Stimulated activated CD4-positive, alpha-beta T cell treated with anti-CD3 and anti-CD28 coated beads, Interleukin-12 subunit alpha, Interleukin-12 subunit beta, amount 100 ng/mL, for 48 hours (primary cell): ENCODE measurements around the gene LRRC19.

ENCODE experiments used
- DNase-seq, 3 donors: peaks; one replicate each; pipeline ENCODE4 v3.0.0-alpha.2; 2020; ENCODE audit warnings: low read depth in 2 of 3, low spot score in 1 of 3

Gene LRRC19, protein sequence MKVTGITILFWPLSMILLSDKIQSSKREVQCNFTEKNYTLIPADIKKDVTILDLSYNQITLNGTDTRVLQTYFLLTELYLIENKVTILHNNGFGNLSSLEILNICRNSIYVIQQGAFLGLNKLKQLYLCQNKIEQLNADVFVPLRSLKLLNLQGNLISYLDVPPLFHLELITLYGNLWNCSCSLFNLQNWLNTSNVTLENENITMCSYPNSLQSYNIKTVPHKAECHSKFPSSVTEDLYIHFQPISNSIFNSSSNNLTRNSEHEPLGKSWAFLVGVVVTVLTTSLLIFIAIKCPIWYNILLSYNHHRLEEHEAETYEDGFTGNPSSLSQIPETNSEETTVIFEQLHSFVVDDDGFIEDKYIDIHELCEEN

DNA sequence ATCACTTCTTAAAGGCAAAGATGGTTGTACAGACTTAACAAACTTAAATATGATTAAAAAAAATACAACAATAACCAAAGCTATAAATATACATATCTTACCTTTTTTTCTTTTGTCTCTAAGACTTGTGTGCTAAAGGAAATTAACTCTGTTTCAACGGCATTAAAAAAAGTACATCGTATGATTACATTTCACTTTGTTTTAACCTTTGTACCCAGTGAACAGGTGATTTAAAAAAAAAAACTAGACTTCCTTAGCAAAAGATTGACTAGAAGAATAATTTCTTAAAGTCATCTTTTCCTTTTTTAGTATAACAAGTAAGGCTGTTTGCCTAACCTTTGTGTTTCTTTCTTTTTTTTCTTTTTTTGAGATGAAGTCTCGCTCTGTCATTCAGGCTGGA, at the start of gene LRRC19:
Gene LRRC19 (minus strand): TSS at position 182 of the 400 bp plus-strand sequence. CDS start 5,978 bp downstream, outside the sequence.
- DNase-seq, result no peak

DNA sequence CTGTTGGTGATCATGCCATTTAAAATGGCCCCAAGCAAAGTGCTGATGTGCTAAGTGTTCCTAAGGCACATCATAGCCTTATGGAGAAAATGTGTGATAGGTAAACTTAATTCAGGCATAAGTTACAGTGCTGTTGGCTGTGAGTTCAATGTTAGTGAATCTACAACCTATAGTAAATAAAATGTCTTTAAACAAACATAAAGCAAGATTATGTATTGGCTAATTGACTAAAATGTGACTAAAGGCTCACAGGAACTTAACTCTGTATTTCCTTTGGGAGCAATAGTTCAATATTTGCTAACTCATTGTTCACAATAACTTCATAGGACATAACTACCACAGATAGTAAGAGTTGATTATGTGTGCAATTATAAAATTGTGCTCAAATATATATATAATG, 49.4 kb upstream of the LRRC19 start:
- no peak for DNase-seq

- DNase-seq, result no peak
Measured at GRCh38 chr9:27054125-27054524, 48.7 kb upstream of the LRRC19 start.

DNA sequence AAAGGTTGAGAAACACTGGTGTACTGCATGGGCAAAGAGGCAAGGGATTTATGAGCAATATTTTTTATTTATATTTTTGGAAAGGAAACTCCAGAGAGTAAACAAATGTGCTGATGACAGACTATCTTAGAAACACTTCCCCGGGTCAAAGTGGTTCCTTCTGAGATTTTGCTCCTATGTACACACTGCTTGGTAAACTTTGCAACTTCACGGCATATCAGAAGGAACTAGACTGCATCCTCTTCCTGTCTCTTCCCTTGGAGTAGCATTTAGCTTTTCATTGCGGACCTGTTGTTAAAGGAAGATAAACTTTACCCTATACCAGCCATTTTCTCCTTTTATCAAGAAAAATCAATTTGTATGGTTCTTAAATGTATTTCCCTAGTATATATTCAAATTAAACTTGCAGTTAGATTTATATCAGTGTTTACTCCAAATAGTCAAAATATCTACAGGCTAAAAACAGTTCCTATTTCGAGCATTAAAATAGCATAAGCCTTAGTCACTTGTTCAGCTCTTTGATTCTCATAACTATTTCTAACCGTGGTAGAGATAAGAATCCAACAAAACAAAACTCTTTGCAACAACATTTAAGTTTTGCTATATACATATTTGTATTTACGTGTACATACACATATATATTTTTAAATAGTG, 48.0 kb upstream of the LRRC19 start:
- no peak for DNase-seq

DNA sequence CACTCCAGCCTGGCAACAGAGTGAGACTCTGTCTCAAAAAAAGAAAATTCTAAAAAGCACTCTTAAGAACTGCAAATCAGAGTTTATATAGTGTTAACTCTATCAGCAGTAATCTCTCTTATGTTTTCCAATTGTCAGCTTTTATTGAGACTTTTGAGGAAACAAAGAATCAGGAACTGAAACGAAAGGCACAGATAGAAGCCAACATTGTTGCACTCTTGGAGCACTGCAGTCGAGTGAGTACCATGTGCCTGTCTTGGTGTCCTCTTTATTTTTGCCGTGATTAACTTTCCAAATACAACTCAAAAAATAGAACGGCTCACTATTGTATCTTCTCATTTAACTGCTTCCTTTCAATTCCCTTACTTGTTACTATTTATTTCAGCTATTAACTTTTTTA, 41.7 kb upstream of the LRRC19 start:
- DNase-seq, result no peak

GRCh38 chr9:27043176-27043575, 37.7 kb upstream of the LRRC19 start:
- no peak for DNase-seq

- no peak for DNase-seq
Measured at GRCh38 chr9:27042476-27042875, 37.0 kb upstream of the LRRC19 start.

GRCh38 chr9:27041746-27042145, 36.3 kb upstream of the LRRC19 start:
- no peak for DNase-seq

DNA sequence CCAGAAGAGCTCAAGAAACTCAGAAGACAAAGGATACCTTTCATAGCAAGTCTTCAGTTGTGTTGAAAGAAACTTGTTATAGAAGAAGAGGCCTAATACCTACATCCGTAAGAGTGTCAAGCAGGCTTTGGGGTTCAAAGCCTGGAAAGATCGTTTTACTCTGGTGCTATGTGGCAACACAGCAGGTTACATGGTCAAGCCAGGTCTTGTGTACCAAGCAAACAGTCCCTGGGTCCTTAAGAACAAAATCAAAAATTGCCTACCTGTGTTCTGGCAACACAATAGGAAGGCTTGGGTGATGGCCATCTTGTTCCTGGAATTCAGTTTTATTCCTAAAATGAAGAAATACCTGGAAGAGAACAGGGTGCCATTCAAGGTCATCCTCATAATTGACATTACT, 32.0 kb upstream of the LRRC19 start:
- DNase-seq, result no peak

DNA sequence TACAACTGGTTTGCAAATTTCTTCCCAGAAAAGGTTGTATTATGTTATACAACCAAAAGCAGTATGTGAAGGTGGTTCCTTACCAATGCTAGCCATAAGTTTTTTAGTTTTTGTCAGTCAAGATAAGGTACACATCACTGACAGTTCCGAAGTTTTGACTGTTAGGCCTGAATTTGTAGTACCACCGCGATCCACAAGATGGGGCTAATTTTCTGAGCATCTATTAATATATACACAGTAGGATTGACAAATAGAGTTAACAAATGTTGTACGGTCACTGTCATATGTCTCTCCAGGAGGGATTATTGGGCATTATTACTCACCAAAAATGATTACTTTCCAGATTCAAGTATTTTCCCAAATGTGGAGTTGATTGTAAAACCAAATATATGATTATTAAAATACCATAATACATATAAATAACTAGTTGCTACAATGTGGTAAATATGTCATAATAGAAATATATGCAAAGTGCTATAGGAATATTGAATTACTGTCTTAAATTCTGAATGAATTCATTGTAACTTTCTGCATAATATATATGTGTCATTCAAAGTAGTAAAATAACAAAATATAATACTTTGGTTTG, 28.4 kb upstream of the LRRC19 start:
- peak; percentile 8 to 63 (median 29) for DNase-seq

- no peak for DNase-seq
Measured at GRCh38 chr9:27029186-27029585, 23.7 kb upstream of the LRRC19 start.

DNA sequence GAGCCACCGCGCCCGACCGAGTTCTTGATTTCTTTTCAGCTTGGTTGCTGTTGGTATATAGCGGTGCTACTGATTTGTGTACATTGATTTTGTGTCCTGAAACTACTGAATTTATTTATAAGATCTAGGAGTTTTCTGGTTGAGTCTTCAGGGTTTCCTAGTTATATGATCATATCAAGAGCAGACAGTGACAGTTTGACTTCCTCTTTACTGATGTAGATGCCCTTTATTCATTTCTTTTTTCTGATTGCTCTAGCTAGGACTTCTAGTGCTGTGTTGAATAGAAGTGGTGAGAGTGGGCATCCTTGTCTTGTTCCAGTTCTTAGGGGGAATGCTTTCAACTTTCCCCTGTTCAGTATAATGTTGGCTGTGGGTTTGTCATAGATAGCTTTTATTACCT, 17.4 kb upstream of the LRRC19 start:
- no peak for DNase-seq

GRCh38 chr9:27019589-27019988, 14.1 kb upstream of the LRRC19 start:
- DNase-seq, result no peak

DNA sequence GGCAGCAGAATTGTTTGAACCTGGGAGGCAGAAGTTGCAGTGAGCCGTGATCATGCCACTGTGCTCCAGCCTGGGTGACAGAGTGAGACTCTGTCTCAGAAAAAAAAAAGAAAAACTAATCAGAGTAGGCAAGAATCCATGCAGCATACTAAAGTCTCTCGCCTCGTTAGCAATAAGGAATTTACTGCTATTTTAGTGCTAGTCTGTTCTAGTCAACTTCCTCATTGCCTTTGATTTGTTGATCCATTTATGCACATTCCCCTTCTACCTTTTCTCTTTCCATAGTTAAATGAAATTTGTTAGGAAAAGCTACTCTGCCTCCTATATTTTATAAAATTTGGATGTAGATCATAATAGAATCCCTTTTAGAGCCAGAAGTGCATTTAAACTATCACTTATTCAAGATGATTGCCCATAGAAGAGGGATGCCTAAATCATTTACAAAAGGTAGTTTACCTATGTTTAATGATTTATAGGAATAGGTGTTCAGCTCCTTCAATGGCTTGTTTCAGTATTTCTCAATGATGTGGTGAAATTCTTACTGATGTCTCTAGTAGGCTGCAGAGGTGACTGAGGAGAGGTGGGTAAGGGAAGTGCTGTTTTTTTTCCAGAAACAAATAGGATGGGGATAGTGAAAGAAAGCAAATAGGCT, 1.9 kb downstream of the LRRC19 start:
- no peak for DNase-seq

GRCh38 chr9:26995810-26996209, 9.7 kb downstream of the LRRC19 start:
- no peak for DNase-seq

- DNase-seq, result no peak
Measured at GRCh38 chr9:26983340-26983739, 22.1 kb downstream of the LRRC19 start.

- DNase-seq, result no peak
Measured at GRCh38 chr9:26975728-26976707, 29.5 kb downstream of the LRRC19 start.

- DNase-seq, result no peak
Measured at GRCh38 chr9:26974927-26975326, 30.5 kb downstream of the LRRC19 start.

DNA sequence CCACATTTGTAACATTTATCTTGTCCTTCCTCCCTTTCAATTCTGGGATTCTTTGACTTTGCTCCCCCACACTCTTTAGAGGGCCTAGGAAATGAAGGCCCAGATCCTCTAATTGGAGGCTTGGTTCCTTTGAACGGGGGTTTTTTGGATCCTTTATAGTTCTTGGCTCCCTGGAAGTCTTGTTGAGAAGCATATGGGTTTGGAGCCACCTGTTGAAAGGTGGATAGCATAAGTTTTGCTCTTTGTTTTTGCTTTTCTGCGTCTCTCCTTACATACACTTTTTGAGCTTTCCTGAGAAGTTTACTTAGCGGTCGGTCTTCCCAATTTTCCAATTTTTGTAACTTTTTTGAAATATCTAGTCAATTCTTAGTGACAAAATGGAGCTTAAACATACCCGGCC, 31.5 kb downstream of the LRRC19 start:
- DNase-seq, result no peak

DNA sequence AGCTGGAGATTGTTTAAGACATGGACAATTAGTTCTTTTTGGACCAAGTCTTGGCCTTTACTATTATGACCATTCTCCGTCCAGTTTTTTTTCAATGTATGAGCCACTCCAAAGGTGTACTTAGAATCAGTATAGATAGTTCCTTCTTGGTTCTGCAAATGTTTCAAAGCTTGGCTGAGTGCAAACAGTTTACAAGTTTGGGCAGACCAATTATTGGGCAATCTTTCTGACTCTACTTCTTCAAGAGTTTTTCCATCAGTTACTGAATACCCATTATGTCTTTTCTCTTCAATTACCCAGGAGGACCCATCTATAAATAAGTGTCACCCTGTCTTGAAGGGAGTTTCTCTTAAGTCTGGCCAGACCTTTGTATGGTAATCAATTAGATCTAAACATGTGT, 33.8 kb downstream of the LRRC19 start:
- DNase-seq, result no peak

- no peak for DNase-seq
Measured at GRCh38 chr9:26956860-26957233, 48.6 kb downstream of the LRRC19 start.
